K562 (cell line): ENCODE results near the gene ALDH16A1. TPM values are rescaled to one million over a fixed set of nuclear protein-coding genes. Genes with fewer than 3 reads are reported as not detected.
A peak's percentile ranks its signal among the peaks of the same experiment; 100 is the strongest.

ENCODE experiments used
- CAMTA2 ChIP-seq: fragments of 250-450 bp; sonication (Bioruptor Pico); conservative IDR thresholded peaks from 2 replicates; pipeline ENCODE4 v1.5.1; 2022
- IRF1 ChIP-seq: sonication (generic); formaldehyde crosslinking; IDR thresholded peaks from 2 replicates; pipeline ENCODE4 v1.8.0; 2022; ENCODE audit warnings: missing genetic modification reagents, mild to moderate bottlenecking, borderline replicate concordance
- MAFF ChIP-seq: IDR thresholded peaks from 2 replicates; pipeline ENCODE4 v1.6.1; 2012; ENCODE audit warnings: low read length, improper control_type of control experiment
- MCM3 ChIP-seq: fragments of 450-650 bp; IDR thresholded peaks from 2 replicates; pipeline ENCODE4 v1.6.1; 2016
- NR2C2 ChIP-seq, 2 experiments: fragments of 200-800 bp in 1 of 2; sonication (Bioruptor generic) in 1 of 2; sonication (generic) in 1 of 2; formaldehyde crosslinking in 1 of 2; IDR thresholded peaks; 2 replicates each; pipeline versions ENCODE4 v1.6.1 to v1.8.0; 2016 to 2022; ENCODE audit warnings: mild to moderate bottlenecking in 1 of 2, missing compliant biosample characterization in 1 of 2, missing genetic modification characterization in 1 of 2, missing genetic modification reagents in 1 of 2
- PURB ChIP-seq: sonication (generic); formaldehyde crosslinking; IDR thresholded peaks from 2 replicates; pipeline ENCODE4 v1.9.0; 2021; ENCODE audit warnings: low read depth, mild to moderate bottlenecking, missing genetic modification reagents
- RNF2 ChIP-seq: sonication (generic); IDR thresholded peaks from 2 replicates; pipeline ENCODE4 v1.6.1; 2016
- SMAD4 ChIP-seq: fragments of 250-450 bp; sonication (Bioruptor Pico); conservative IDR thresholded peaks from 2 replicates; pipeline ENCODE4 v1.8.0; 2021; ENCODE audit warnings: inconsistent platforms, mild to moderate bottlenecking, moderate library complexity
- ZNF146 ChIP-seq: IDR thresholded peaks from one replicate; pipeline ENCODE4 v1.6.1; 2018; ENCODE audit warnings: missing compliant biosample characterization; ENCODE audit not compliant: unreplicated experiment
- ZNF224 ChIP-seq: sonication (generic); formaldehyde crosslinking; IDR thresholded peaks from 2 replicates; pipeline ENCODE4 v1.8.0; 2022; ENCODE audit warnings: mild to moderate bottlenecking, missing genetic modification reagents
- ZNF584 ChIP-seq: fragments of 200-800 bp; sonication (Bioruptor generic); IDR thresholded peaks from 2 replicates; pipeline ENCODE4 v1.6.1; 2016; ENCODE audit warnings: low read depth, mild to moderate bottlenecking, missing genetic modification characterization, missing compliant biosample characterization
- ZNF778 ChIP-seq: fragments of 450-650 bp; formaldehyde crosslinking; IDR thresholded peaks from 2 replicates; pipeline ENCODE4 v1.4.0; 2020; ENCODE audit warnings: mild to moderate bottlenecking, moderate library complexity
- polyA plus RNA-seq, 8 experiments: library from polyadenylated mRNA; depleted of rRNA in 4 of 8; stranded (reverse) in 5 of 8; unstranded in 3 of 8; fragments of >200 nt; fragmentation: Nextera tagmentation in 2 of 8; fragmentation: Illumina TruSeq in 1 of 8; extraction: Ambion mirVana in 2 of 8; extraction: Trizol in 1 of 8; gene quantifications; 2 replicates each; pipeline versions ENCODE4 v1.2.1 to v1.2.3, GENCODE V29; 2011 to 2014; ENCODE audit warnings: inconsistent platforms in 1 of 8, missing spikeins in 1 of 8
- total RNA-seq, 7 experiments: library from RNA; depleted of rRNA in 6 of 7; stranded (reverse); fragments of >200 nt in 6 of 7; fragmentation: Illumina TruSeq in 2 of 7; extraction: Trizol in 2 of 7; gene quantifications; 2 replicates each; pipeline versions ENCODE4 v1.2.1 to v1.2.3, GENCODE V29; 2011 to 2021; ENCODE audit warnings: low replicate concordance in 1 of 7
- TF ChIP-seq, protein P1 (sequence below): fragments of 250-450 bp; sonication (Bioruptor Pico); IDR thresholded peaks from 2 replicates; pipeline ENCODE4 v1.5.0; 2021; ENCODE audit warnings: mild to moderate bottlenecking, moderate library complexity
- TF ChIP-seq, protein P2 (sequence below): fragments of 450-650 bp; IDR thresholded peaks from 2 replicates; pipeline ENCODE4 v1.6.1; 2014; ENCODE audit warnings: low read depth, mild to moderate bottlenecking, moderate library complexity, borderline replicate concordance
- TF ChIP-seq, protein P3 (sequence below): fragments of 450-650 bp; formaldehyde crosslinking; IDR thresholded peaks from 2 replicates; pipeline ENCODE4 v1.4.0; 2022; ENCODE audit warnings: missing genetic modification characterization

ALDH16A1 gene
- total and polyA plus RNA-seq, 9 of the 15 experiments (the other 6 are each of a cell fraction or from before 2014, with no cell fraction given) = 2.2 to 52.2 (median 7.6) TPM

DNA sequence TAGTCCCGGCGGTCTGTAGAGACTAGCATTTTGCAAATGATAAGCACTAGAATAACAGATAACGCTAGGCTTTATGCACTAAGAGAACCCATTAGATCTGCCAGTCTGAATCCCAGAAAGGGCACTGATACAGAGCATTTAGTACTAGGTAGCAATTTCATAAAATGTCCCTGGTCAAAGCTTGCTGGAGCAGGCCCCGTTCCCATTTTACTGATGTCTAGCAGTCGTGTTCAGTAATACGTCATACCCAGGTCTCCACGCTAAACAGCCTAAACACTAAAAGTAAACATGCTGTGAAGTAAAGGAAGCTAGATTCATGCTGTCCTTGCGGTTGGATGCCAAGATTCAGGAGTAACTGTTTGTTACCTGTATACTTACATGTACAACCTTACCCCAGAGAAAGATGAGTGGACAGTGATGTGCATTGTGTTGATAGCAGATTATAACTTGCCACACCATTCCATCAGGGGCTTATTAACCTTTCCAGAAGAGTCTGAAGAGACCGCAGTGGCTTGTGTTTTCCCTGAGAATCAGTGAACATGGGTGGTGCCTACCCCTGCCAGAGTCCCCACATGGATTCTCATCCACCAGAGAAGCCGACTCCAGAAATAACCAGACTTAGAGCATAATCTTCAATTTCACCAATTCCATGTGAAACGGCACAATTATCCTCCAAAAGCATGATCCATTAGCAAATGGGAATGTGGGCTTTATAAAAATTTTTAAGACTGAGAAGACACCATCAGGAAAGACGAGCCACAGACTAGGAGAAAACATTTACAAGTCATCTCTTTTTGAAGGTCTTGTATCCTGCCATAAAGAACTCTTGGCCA lies 39.8 kb downstream of the ALDH16A1 start (continued):
- TF ChIP-seq ZNF778 (CRISPR knock-in tag) = no peak
- no peak for TF ChIP-seq IRF1 (CRISPR knock-in tag)
- no peak for TF ChIP-seq PURB (CRISPR knock-in tag)
- TF ChIP-seq ZNF584 (CRISPR knock-in tag) = no peak
- TF ChIP-seq, protein P1, sequence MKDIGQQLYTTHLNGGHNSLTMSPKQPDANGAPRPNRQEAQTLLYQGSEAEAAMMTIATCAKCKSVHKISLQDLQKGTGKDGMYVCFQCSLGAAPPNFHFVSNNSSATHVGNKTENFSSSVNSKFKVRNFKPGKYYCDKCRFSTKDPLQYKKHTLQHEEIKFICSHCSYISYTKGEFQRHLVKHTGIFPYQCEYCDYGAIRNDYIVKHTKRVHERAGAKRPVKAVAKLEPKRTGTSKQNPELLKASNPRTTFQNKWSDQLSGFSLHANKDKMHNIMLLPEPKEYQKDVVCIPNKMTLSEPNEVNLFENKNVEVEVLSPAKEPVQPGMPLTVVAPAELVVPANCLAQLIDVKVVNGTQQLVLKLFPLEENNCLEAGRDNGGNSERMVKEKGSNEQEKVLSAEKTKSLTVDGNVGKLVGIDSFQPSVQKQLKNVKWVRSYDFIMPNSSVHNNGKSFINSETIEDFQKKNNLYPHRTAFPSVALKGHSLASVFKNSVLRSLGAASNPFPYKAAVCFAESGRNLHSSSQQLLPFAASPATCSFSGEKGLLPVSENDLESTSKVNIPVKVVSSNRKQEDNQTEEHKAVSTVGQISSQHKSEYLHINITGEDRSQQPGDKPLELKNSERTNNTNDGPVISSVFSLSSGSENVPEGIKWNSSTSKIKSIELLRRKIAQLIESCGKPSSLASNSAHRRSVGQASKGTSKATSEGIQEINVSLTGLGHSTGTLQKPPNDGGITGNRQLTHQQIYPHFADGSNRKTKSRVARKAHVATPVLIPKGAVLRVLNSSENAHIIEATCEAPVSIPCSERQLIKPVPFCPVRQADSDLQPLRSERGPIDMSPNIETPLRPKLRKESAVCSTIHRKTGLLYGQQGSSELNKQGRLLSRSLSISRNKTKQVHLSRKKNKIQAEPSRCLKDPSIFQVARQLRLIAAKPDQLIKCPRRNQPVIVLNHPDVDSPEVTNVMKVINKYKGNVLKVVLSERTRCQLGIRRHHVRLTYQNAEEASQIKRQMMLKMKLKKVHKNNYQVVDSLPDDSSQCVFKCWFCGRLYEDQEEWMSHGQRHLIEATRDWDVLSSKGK (CRISPR knock-in tag) = no peak
- TF ChIP-seq MAFF = peak; percentile 4
- no peak for TF ChIP-seq MCM3
- no peak for TF ChIP-seq RNF2
- peak; percentile 67 for TF ChIP-seq CAMTA2 (CRISPR knock-in tag)
- no peak for TF ChIP-seq SMAD4 (CRISPR knock-in tag)
- no peak for TF ChIP-seq NR2C2 (CRISPR knock-in tag; IDR thresholded peaks at IDR 0.05)
- TF ChIP-seq NR2C2 (tag; IDR thresholded peaks at IDR 0.05) = no peak
- TF ChIP-seq ZNF146 = no peak
- TF ChIP-seq ZNF224 (CRISPR knock-in tag) = no peak
- TF ChIP-seq, protein P2, sequence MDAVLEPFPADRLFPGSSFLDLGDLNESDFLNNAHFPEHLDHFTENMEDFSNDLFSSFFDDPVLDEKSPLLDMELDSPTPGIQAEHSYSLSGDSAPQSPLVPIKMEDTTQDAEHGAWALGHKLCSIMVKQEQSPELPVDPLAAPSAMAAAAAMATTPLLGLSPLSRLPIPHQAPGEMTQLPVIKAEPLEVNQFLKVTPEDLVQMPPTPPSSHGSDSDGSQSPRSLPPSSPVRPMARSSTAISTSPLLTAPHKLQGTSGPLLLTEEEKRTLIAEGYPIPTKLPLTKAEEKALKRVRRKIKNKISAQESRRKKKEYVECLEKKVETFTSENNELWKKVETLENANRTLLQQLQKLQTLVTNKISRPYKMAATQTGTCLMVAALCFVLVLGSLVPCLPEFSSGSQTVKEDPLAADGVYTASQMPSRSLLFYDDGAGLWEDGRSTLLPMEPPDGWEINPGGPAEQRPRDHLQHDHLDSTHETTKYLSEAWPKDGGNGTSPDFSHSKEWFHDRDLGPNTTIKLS = no peak
- TF ChIP-seq, protein P3, sequence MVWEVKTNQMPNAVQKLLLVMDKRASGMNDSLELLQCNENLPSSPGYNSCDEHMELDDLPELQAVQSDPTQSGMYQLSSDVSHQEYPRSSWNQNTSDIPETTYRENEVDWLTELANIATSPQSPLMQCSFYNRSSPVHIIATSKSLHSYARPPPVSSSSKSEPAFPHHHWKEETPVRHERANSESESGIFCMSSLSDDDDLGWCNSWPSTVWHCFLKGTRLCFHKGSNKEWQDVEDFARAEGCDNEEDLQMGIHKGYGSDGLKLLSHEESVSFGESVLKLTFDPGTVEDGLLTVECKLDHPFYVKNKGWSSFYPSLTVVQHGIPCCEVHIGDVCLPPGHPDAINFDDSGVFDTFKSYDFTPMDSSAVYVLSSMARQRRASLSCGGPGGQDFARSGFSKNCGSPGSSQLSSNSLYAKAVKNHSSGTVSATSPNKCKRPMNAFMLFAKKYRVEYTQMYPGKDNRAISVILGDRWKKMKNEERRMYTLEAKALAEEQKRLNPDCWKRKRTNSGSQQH (CRISPR knock-in tag) = peak; percentile 90
